22Rv1 (cell line): Measurements from ENCODE around the gene IL1R2.

Source experiments
- H3K27ac ChIP-seq: fragments of 450-650 bp; 2 replicates; pipeline ENCODE4 v1.5.1; 2017
- CTCF ChIP-seq: fragments of 450-650 bp; IDR thresholded peaks from 2 replicates; pipeline ENCODE4 v1.5.1; 2017; ENCODE audit warnings: mild to moderate bottlenecking
- ZFX ChIP-seq: fragments of 450-650 bp; IDR thresholded peaks from 2 replicates; pipeline ENCODE4 v1.6.1; 2017; ENCODE audit warnings: antibody characterized with exemption, borderline replicate concordance

Gene IL1R2

DNA sequence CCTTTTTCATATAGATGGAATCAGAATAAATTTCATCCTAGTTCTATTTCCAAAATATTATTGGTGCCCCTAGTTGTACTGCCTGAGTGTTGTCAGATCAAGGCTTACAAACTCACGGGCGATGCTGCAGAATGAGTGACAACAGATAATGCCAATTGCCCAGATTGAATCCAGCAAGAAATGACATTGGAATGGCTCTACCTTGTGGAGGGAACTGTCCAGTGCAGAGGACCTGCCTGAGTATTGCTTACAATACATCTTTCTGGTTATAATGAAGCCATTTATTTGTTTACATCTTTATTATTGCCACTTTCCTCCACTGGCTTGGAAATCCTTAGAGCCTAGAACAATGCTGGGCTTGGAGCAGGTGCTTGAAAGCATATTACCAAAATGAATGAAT, 7.8 kb upstream of the IL1R2 start:
- H3K27ac ChIP-seq = no peak overlapping the region
- TF ChIP-seq ZFX (no peak), CTCF (0 out of 2 replicates have a peak, but pooled peaks have one; percentile 13)

- H3K27ac ChIP-seq = no peak overlapping the region
Observed at GRCh38 chr2:101984656-101985055, 7.1 kb upstream of the IL1R2 start.

DNA sequence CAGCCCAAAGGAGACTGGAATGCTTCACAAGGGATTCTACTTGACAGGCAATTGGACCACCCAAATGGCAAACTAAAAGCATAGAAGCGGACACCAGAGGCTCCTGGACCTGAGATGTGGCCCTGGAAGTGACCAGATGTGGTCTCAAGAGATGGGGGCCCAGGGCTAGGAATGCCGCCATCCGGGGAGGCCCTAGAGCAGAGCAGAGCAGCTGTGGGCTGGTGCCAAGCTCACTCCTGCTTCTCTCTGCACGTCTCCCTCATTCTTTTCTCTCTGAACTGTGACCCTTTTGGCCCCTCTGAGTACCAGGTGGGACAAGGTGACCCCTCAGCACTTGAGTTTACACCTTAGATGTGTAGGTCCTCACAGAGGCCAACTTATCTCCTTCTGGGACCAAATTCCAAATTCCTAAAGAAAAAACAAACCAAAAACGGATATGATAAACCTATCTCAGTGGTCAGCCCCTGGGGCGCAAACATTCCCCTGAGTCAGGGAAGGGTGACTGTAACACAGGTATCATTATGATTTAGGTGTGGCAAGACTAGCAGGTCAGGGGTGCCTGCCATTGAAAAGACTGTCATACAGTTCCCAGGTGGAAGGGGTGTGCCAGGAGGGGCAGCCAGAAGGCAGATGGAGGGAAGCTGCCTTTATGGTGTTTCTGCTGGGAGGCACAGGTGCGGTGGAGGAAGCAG, 6.5 kb upstream of the IL1R2 start:
- H3K27ac ChIP-seq = no peak overlapping the region
- TF ChIP-seq CTCF = no peak
- no peak for TF ChIP-seq ZFX

More at GRCh38 chr2:101984656-101985055, 7.1 kb upstream of the IL1R2 start:
- TF ChIP-seq CTCF (no peak), ZFX (no peak)

DNA sequence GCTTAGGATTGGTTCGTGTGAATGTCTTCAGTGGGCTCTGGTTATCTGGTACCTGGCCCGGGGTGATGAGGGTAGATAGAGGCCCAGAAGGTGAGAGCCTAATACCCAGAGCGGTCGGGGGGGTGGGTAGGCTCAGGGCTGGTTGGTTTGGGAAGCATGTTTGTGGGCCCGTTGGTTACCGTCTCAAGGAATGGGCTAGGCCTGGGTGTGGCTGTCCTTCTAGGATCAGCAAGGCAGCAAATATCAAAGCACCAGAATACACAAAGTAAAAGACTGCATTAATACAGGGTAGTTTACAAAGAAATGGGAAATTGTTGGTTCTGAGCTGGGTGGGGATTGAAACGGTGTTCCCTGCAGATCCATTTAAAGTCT, 6.0 kb upstream of the IL1R2 start:
- no peak for TF ChIP-seq ZFX
- no peak for TF ChIP-seq CTCF
- H3K27ac ChIP-seq = no peak overlapping the region

GRCh38 chr2:101986376-101986775, 5.4 kb upstream of the IL1R2 start:
- no peak for TF ChIP-seq ZFX
- no peak for TF ChIP-seq CTCF
- no peak overlapping the region for H3K27ac ChIP-seq

- no peak overlapping the region for H3K27ac ChIP-seq
- TF ChIP-seq CTCF = no peak
- TF ChIP-seq ZFX = no peak
Observed at GRCh38 chr2:101986804-101987740, 4.7 kb upstream of the IL1R2 start.

- no peak for TF ChIP-seq CTCF
- no peak overlapping the region for H3K27ac ChIP-seq
Observed at GRCh38 chr2:101987832-101988231, 3.9 kb upstream of the IL1R2 start.
